GM18508 (cell line): ENCODE measurements around the gene TMEM37.

Experiments used
- ATAC-seq: cut with Tn5 transposase; IDR thresholded peaks from one replicate; pipeline ENCODE4 v1.9.1; 2021; ENCODE audit warnings: moderate number of reproducible peaks; ENCODE audit not compliant: insufficient read depth, unreplicated experiment

TMEM37 gene

DNA sequence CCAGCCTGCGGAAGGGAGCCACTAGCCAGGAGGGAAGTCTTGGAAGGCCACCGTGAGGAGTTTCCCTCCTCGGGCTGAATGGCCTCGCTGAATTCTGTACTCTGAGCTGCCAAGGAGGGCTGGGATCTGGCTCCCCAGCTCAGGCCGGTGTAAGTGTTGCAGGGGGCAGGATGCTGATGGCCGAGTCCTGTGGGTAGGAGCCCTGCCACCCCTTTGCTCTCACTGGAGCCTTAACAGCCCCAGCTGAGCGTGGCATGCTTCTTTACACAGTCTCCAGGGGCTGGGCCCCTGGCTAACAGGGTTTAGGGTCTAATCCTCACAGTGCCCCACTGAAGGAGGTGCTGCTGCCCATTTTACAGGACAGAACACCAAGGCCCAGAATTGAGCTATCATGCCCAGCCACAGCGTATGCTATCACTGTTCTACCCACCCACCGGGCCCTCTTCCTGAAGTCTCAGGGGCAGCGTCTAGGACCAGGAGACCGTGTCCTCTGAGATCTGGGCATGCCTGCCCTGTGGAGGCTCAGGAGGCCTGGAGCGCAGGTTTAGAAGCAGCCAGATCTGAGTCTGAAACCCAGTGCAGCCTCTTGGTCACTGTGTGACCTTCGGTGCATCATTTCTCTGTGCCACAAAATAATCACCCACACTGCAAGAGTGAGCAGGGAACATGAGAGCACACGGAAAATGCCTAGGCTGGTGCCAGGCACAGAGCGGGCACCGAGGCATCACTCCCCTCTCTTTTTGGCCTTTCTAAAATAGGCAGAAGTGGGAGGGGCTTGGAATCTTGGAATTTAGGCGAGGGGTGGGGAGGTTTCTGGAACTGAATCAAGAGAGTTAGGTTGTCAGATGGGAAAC is 42.9 kb downstream of the TMEM37 start:
- ATAC-seq = no peak

DNA sequence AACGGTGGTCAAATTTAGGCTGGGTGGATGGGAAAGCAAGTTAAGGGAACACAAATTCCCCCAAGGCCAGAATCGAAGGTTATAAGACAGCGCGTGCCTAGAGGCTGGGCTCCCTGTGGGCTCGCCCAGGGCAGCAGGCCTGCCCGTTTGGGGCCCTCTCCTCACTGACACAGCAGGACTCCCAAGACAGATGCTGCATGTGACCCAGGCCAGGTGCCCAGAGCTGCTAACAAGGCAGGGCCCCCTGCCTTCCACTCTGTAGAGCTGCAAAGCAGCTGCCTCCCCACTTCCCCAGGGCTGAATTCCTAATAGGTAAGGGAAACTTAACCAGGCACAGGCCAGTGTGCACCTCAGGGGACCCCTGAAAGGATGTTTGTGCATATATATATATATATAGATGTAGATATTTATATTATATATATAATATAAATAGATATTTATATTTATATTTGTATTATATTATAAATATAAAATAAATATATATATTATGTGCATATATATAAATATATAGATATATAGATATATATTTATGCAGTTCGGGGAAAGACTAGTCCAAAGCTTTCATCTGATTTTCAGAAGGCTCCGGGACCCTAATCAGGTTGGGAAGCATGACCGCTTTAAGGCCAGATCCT is 43.7 kb downstream of the TMEM37 start:
- no peak for ATAC-seq

DNA sequence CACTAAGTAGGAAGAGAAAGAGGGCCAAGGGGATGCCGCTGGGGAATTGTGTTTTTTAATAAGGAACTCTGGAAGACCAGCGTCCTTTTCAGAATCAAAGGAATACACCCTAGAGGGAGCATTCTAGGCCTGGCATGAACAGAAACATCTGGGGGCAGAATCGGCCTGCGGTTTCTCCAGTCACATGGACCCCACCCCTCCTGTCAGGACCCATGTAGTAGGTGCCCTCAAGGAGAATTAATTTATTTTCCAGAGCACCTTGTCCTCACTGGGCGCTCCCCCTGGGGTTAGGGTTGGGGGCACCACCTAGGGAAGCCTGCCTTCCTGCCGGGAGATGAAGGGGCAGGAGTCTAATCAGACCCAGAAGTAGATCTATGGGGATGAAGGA is 44.2 kb downstream of the TMEM37 start:
- ATAC-seq = no peak

DNA sequence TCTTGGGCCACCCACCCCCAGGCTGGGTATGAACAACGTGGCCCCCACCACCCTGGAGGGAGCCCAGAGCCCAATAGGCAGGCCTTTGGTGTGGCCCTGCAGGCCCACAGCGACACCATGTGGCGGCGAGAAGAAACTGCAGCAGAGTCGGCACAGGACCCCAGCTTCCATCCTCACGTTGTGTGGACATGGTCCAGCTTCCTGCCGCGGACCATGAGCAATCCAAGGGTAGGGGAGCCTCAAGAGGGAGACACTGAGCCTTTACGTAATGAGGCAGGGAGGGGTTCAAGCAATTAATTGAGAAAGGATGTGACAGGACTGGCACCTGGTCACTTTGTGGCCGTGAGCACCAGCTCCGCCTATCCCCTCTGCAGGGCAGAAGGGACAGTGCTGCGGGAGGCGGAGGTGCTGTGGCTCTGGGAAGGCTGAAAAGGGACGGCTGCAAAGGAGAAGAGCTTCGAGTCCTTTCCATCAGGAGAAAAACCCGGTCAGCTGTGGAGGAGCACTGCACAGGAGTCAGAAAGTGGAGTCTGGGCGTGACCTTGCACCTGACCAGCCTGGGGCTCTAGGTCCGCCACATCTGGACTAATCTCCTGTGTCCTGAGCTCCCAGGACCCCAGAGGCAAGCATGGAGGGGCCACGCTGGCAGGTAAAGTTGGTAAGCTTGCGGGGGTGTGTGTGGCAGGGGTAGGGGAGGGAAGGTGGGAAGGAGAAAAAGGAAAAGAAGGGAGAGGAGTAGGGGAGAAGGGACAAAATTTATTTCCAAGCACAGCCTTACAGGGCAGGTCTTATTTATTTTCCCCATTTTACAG is 44.9 kb downstream of the TMEM37 start:
- no peak for ATAC-seq

DNA sequence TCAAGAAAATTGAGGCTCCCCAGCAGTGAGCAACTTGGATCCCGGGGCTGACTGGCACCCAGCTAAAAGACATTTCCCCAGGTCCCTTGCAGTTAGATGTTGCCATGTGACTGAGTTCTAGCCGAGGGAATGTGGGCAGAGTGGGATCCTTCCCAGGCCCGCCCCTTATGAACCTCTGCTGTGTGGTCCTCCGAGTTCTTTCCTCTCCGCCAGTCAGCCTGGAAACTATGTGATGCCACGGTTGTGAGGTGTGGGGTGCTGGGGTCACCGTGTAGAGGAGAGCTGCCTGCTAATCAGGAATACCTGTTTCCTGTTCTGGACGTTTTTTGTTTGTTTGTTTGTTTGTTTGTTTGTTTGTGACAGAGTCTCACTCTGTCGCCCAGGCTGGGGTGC is 45.5 kb downstream of the TMEM37 start:
- no peak for ATAC-seq

DNA sequence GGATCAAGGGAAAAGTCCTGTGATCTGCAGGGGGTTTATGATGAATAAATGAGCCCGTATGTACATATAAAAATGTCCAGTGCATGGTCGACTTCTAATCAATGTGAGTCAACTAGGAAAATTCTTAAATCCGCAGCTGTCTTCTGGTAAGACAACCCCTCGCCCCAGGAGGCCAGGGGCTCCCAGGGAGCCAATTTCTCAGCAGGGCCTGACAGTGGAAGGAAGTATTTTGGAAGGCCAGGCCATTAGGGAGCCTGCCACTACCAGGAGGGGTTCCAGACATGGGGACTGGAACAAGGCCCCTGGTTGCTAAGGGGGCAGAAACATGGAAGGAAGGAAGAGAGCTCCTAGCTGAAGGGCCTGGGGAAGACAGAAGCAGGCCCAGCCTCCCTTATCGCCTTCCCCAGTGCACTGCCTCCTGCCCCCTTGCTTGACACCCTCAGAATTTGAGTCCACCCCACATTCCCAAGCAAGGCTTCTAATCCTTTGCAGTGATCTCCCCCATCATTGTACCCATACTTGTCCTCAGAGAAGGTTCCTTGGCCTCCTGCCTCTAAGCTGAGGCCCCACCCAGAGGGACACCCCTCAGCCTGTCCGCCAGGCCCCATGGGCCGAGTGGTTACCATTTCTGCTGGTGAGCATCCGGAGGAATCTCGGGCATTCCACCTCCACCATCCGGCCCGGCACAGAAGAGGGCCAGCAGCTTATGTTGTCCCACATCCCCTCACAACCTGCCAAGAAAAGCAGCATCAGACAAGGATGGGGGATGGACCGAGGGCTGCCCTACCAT is 46.7 kb downstream of the TMEM37 start:
- ATAC-seq = no peak

DNA sequence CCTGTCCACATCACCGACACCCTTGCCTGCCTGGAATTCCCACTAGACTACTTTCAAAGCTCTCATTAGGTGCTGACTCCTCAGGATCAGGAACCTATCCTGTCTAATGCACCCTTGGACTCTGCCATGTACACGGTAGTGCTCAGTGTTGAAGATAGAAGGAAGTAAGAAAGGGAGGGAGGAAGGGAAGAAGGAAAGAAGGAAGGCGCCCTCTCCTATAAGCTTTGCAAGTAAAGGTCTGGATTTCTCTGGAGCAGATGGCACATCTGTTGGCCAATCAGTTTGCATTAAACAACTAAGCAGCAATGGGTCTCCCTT is 47.3 kb downstream of the TMEM37 start:
- ATAC-seq = no peak

DNA sequence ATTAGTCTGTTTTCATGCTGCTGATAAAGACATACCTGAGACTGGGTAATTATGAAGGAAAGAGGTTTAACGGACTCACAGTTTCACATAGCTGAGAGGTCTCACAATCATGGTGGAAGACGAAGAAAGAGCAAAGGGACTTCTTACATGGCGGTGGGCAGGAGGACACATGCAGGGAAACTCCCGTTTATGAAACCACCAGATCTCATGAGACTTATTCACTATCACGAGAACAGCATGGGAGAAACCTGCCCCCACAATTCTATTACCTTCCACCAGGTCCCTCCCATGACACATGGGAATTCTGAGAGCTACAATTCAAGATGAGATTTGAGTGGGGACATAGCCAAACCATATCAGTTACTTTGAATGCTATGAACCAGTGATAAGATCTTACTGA is 48.5 kb downstream of the TMEM37 start:
- no peak for ATAC-seq

DNA sequence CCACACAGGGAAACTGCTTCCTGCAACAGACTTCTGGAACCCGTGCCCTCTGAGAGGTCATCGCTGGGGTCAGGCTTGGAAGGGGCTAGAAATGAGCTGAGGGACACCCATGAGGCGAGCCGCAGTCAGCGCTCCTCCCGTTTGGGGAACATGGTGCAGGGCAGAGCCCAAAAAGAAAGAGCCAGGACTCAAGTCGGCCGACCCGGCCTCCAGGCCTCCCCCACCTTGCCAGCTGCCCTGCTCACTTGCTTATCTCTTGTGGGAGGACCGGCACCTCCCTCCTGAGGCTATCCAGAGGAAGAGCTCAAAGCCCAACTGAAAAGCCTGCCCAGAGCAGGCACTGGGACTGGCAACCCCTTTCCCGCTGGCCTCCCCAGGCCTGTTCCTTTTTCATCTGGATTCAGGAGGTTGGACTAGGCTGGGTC is 49.1 kb downstream of the TMEM37 start:
- no peak for ATAC-seq

DNA sequence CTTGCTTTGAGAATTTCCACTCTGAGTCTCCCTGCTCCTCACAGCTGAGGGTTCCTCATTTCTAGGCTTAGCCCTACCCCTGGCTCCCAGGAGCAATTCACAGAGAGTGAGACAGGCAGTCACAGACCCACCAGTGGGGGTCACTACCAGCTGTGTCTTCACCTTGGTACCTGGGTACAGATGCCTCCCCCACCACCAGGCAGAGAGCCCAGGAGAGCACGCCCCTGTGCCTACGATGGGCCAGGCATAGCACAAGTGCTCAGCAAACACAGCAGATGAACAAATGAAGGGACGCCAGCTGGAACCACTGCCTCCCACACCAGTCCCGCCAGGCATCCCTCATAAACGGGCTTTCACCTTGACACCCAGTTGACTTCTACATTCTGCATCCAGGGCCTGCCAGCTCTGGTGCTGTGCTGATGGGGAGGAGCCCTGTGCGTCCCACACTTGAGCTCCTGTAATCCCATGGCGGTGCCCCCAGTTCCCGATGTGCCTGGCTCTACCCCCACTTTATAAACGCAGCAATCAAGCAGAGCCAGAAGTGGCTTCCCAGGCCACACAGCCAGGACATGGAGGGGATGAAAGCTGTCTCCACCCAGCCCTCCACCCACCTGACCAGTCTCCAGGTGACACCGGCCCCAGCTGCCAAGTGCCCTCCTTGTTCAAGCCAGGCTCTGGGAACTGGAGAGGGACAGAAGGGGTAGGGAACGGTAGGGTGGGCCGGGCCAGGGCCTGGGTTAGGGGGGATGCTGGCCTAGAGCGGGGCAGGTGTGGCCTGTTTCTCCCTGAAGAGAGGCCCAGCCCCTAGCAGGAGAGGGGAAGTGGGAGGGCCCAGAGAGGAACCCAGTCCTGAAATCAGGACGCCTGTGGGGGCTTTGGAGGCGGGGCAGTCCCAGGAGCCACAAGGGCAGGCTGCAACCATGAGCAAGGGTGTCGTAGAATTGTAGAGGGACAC is 50.1 kb downstream of the TMEM37 start:
- ATAC-seq = no peak

DNA sequence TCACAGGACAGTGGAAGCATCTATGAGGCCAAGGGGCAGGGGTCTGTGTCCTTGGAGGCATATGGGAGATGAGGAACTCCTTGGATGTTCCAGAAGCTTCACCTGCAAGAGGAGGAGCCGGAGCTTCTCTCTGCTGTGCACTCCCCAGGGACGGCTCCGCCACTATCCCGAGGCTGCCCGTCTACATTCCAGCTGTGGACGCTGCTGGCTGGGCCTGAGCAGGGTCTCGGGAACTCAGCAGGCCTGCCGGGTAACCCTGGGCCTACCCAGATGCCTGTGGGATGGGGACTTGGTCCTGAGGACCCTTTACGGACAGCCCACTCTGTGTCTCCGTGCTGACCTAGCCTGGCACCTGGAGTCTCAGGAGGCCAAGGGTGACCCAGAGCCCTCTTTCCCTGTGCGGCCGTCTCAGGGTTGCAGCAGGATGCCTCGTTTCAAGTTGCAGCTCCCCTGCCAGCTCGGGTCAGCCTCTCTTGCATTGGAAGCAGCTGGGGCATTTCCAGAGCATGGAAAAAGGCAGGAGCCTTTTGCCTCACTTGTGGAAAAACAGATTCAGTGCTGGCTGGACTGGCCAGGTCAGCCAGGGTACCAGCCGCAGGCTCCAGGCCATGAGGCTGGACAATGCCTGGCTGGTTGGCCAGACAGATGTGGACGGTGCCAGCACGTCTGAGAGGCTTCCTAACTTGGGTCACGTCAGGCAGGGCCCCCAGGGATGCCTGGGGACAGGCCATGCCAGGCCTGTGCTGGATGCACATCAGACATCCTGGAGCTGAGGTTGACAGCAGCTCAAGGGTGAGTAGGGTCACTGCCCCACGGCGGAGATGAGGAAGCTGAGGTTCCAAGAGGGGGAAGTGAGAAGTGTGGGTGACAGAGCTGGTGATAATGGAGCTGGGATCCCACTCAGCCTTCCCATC is 51.1 kb downstream of the TMEM37 start:
- no peak for ATAC-seq

DNA sequence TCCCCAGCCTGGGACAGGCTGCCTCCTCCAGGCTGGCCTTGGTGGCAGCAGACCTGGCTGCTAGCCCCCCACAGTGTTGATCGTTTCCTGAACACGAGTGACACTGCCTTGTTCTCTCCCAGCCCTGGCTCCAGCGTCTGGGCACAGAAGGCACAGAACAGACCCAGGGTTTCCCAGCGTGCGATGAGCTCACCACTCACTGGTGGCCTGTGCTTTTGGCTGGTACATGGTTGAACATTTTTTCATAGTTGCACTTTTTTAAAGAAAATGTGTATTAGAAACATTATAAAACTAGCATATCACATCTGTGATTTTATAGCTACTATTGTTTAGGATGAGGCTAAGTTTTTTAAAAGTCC is 51.7 kb downstream of the TMEM37 start:
- ATAC-seq = no peak

DNA sequence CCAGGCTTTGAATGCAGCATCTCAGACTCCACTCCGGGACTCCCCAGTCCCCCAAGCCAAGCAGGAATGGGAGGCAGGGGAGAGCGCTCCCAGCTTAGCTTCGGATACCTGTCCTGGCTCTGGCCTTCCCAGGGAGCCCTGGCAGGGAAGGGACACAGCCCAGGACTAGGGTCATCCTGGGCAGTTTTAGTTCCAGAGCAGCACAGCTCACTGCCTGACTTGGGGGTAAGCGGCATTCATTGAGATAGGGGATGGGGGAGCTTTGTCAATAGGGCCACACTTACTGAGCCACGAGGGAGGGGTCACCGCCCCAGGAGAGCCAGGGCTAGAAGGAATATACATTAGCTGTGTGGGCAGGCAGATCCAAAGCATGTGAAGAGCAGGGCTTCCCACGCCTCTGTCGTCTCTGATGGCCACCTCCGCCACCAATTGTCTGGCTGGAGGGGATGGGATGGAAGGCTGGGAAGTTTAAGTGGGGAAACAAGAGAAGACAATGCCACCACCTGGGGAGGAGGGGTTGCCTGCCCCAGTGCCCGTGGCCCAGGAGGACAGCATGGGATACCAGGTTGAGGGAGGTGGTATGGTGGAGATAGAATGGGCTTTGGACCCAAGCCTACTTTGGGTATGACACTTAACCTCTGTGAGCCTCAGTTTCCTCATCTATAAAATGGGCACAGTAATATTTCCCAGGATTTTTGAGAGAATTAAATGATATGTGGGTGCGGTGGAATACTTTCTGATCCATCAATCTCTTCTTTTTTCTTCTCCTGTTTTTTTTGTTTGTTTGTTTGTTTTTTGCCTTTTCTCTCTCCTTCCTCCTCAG is 52.5 kb downstream of the TMEM37 start:
- ATAC-seq = no peak

DNA sequence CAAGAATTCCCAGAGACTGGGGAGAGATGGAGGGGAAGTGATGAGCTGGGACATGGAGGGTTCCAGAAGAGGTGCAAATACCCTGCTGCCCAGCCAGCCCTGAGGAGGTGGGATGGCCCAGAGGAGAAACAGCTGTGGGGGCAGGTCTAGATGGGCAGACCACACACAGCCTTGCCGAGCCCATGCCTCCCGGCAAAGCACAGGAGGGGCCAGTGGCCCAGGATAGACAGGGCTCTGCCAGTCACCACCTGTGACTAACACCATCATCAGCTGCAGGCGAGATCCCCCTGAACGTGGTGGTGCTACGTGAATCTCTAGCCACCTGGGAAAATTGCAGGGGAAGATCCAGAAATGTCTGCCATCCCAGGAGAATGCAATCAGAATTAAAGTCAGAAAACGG is 53.2 kb downstream of the TMEM37 start:
- no peak for ATAC-seq

DNA sequence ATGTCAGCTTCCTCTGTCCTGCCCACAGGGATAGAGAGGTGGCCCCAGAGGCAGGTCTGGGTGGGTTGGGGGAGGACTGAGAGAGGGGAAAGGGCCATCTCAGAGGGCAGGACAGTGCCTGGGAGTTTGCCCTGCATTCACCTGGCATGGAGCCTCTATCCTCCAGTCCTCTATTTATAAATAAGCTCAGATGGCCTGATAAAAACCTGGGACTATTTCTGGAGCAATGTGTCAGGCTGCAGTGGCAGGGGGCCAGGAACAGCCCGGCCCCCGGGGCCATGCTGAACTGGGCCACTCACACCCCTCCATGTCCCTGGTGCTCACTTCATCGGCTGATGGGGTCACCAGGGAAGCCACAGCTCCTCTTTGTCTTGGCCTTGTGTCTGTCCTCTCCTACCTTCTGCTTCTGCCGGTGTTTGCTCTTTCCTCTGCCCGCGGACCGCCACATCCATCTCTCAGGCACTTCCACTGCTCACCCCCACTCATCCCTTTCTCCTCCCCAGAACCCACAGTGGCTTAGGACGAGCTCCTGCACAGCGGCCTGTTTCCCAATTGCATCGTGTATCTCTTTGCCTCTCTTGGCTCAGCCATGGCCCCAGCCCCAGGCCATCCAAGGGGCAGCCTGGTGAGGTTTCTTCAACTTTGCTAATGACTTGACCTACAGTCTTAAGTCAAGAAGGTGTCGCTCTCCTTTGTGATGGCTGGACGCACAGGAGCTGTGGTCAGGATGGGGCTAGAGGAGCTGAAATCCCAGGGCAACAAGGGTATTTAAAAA is 53.9 kb downstream of the TMEM37 start:
- no peak for ATAC-seq

DNA sequence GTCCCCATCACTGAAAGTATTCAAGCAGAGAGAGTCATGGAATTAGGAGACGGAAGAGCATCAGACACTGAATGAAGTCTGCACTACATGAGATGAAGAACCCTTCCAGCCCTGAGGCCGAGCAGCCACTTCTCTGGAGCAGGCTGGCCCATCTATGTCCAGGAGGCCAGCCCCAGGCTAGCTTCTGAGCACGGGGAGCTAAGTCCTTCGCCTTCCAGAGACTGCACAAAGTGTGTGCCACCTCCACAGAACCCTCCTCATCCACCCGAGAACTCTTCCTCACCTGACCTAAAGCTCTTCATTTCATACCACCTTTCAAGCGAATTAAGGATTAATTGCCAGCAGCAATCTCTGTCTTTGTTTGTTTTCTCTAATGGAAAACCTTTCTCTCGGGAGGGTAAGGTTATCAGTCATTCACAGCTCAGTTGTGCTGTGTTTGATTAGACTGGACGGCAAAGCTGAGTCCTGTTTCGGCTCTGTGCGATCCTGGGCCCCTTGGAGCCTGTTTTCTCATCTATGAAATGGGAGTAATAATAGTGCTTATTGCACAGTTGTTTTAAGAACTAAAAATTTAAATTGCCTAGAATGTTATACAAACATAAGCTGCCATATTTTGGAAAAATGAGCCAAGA is 54.7 kb downstream of the TMEM37 start:
- ATAC-seq = no peak

DNA sequence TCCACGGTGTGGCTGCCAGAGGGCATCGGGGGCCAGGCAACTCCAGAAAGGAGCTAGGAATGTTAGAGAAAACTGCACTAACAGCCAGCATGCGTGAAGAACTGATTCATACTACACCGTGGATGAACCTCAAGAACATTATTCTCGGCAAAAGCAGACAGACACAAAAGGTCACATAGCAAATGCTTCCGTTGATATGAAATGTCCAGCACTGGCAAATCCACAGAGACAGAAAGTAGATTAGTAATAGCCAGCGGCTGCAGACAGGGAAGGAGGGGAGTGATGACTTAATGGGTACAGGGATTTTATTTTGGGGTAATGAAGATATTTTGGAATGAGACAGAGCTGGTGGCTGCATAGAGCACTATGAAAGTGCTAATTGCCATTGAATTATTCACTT is 55.2 kb downstream of the TMEM37 start:
- no peak for ATAC-seq
